Osteocyte (in vitro differentiated cells): Measurements from ENCODE around the gene SPRR1A. TPM values are rescaled to one million over a fixed set of nuclear protein-coding genes. Genes with fewer than 3 reads are reported as not detected.

Experiments used
- DNase-seq: peaks from one replicate; pipeline ENCODE4 v3.0.0; 2021; ENCODE audit warnings: mixed read lengths; ENCODE audit not compliant: unreplicated experiment; ENCODE audit errors: extremely low spot score
- H3K27ac Mint-ChIP-seq: one replicate; pipeline ENCODE4 v1.8.0; 2021; ENCODE audit warnings: mild to moderate bottlenecking, mixed read lengths; ENCODE audit not compliant: unreplicated experiment
- H3K27me3 Mint-ChIP-seq: one replicate; pipeline ENCODE4 v1.8.0; 2021; ENCODE audit warnings: mixed read lengths; ENCODE audit not compliant: unreplicated experiment
- H3K36me3 Mint-ChIP-seq: one replicate; pipeline ENCODE4 v1.8.0; 2021; ENCODE audit warnings: mixed read lengths; ENCODE audit not compliant: unreplicated experiment
- H3K4me1 Mint-ChIP-seq: one replicate; pipeline ENCODE4 v1.8.0; 2021; ENCODE audit warnings: mixed read lengths; ENCODE audit not compliant: unreplicated experiment
- H3K4me3 Mint-ChIP-seq: one replicate; pipeline ENCODE4 v1.8.0; 2021; ENCODE audit warnings: mild to moderate bottlenecking, moderate library complexity, mixed read lengths; ENCODE audit not compliant: unreplicated experiment
- H3K9me3 Mint-ChIP-seq: one replicate; pipeline ENCODE4 v1.8.0; 2021; ENCODE audit warnings: mixed read lengths; ENCODE audit not compliant: unreplicated experiment
- CTCF ChIP-seq: fragments of 200-600 bp; sonication (generic); IDR thresholded peaks from 2 replicates; pipeline ENCODE4 v1.5.0; 2021; ENCODE audit warnings: antibody characterized with exemption, mild to moderate bottlenecking, moderate library complexity
- total RNA-seq: library from RNA; stranded (reverse); gene quantifications from 2 replicates; pipeline ENCODE4 v1.2.1, GENCODE V29; 2021

SPRR1A gene
- total RNA-seq, 1 donor from 2014 or later = not detected

GRCh38 chr1:153032677-153033308 lies 48.9 kb downstream of the SPRR1A start:
- Mint-ChIP-seq H3K4me1 (no peaks in the 10 kb centered on the region), H3K27me3 (no peaks in the 10 kb centered on the region), H3K4me3 (no peak overlapping the region), H3K9me3 (peaks cover 8% of the 10 kb centered on the region), H3K27ac (no peak overlapping the region), H3K36me3 (no peaks in the 10 kb centered on the region)
- no peak for DNase-seq
- TF ChIP-seq CTCF = no peak

GRCh38 chr1:153035211-153035610 lies 51.3 kb downstream of the SPRR1A start:
- no peaks in the 10 kb centered on the region for H3K9me3 Mint-ChIP-seq
- no peak overlapping the region for H3K4me3 Mint-ChIP-seq
- H3K27me3 Mint-ChIP-seq = no peaks in the 10 kb centered on the region
- H3K4me1 Mint-ChIP-seq = no peaks in the 10 kb centered on the region
- H3K36me3 Mint-ChIP-seq = no peaks in the 10 kb centered on the region
- no peak for TF ChIP-seq CTCF
- H3K27ac Mint-ChIP-seq = no peak overlapping the region
- DNase-seq = no peak

Other genes with a start within 250 kb of the SPRR1A start
- not detected in 2 replicates for gene KPRP, start 226.1 kb upstream of the SPRR1A start, total RNA-seq
- gene LCE1F, start 208.9 kb upstream of the SPRR1A start, total RNA-seq = not detected in 2 replicates
- not detected in 2 replicates for gene LCE1E, start 197.8 kb upstream of the SPRR1A start, total RNA-seq
- not detected in 2 replicates for gene LCE1D, start 187.4 kb upstream of the SPRR1A start, total RNA-seq
- gene LCE1C, start 177.4 kb upstream of the SPRR1A start, total RNA-seq = not detected in 2 replicates
- gene LCE1B, start 172.1 kb upstream of the SPRR1A start, total RNA-seq = not detected in 2 replicates
- not detected in 2 replicates for gene LCE1A, start 156.6 kb upstream of the SPRR1A start, total RNA-seq
- gene LCE6A, start 141.2 kb upstream of the SPRR1A start, total RNA-seq = not detected in 2 replicates
- not detected in 2 replicates for gene LCE7A, start 124.1 kb upstream of the SPRR1A start, total RNA-seq
- gene SMCP, start 105.8 kb upstream of the SPRR1A start, total RNA-seq = not detected in 2 replicates
- gene IVL, start 75.5 kb upstream of the SPRR1A start, total RNA-seq = not detected in 2 replicates
- not detected in 2 replicates for gene SPRR5, start 36.9 kb upstream of the SPRR1A start, total RNA-seq
- not detected in 2 replicates for gene SPRR4, start 13.4 kb upstream of the SPRR1A start, total RNA-seq
- not detected in 2 replicates for gene SPRR3, start 17.7 kb downstream of the SPRR1A start, total RNA-seq
- not detected in 2 replicates for gene SPRR1B, start 47.1 kb downstream of the SPRR1A start, total RNA-seq
- not detected in 2 replicates for gene SPRR2D, start 57.0 kb downstream of the SPRR1A start, total RNA-seq
- gene SPRR2A, start 73.4 kb downstream of the SPRR1A start, total RNA-seq = not detected in 2 replicates
- gene SPRR2B, start 87.5 kb downstream of the SPRR1A start, total RNA-seq = not detected in 2 replicates
- gene SPRR2E, start 110.4 kb downstream of the SPRR1A start, total RNA-seq = not detected in 2 replicates
- gene SPRR2F, start 129.4 kb downstream of the SPRR1A start, total RNA-seq = not detected in 2 replicates
- not detected in 2 replicates for gene SPRR2G, start 166.8 kb downstream of the SPRR1A start, total RNA-seq
- gene LELP1, start 219.3 kb downstream of the SPRR1A start, total RNA-seq = not detected in 2 replicates
- gene PRR9, start 233.5 kb downstream of the SPRR1A start, total RNA-seq = not detected in 2 replicates